H9 (cell line): ENCODE results near the gene PRSS21. TPM values are rescaled to one million over a fixed set of nuclear protein-coding genes. Genes with fewer than 3 reads are reported as not detected.

Experiments used
- DNase-seq: peaks from one replicate; pipeline ENCODE4 v3.0.0-alpha.2; 2017
- H2AFZ ChIP-seq: one replicate; pipeline ENCODE4 v1.6.1; 2013; ENCODE audit warnings: mild to moderate bottlenecking, low read length, control low read depth, moderate library complexity
- H2AK5ac ChIP-seq: 2 replicates; pipeline ENCODE4 v1.6.1; 2013; ENCODE audit warnings: low read length, control low read depth, mixed read lengths; ENCODE audit not compliant: insufficient read length
- H2BK120ac ChIP-seq: one replicate; pipeline ENCODE4 v1.6.1; 2013; ENCODE audit warnings: low read depth, mild to moderate bottlenecking, low read length, control low read depth, inconsistent platforms; ENCODE audit not compliant: poor library complexity, severe bottlenecking
- H2BK12ac ChIP-seq: 2 replicates; pipeline ENCODE4 v1.6.1; 2013; ENCODE audit warnings: low read length, control low read depth, mixed read lengths, low read depth; ENCODE audit not compliant: insufficient read length
- H2BK15ac ChIP-seq: 2 replicates; pipeline ENCODE4 v1.6.1; 2013; ENCODE audit warnings: low read depth, low read length, control low read depth
- H2BK20ac ChIP-seq: one replicate; pipeline ENCODE4 v1.6.1; 2013; ENCODE audit warnings: low read depth, mild to moderate bottlenecking, low read length, control low read depth, inconsistent platforms; ENCODE audit not compliant: poor library complexity, severe bottlenecking
- H2BK5ac ChIP-seq: 2 replicates; pipeline ENCODE4 v1.6.1; 2013; ENCODE audit warnings: low read length, control low read depth, mixed read lengths; ENCODE audit not compliant: insufficient read length
- H3K14ac ChIP-seq: 2 replicates; pipeline ENCODE4 v1.6.1; 2013; ENCODE audit warnings: low read length, control low read depth; ENCODE audit not compliant: insufficient read depth
- H3K18ac ChIP-seq: 2 replicates; pipeline ENCODE4 v1.6.1; 2013; ENCODE audit warnings: low read depth, mild to moderate bottlenecking, mixed read lengths, low read length, control low read depth; ENCODE audit not compliant: insufficient read length
- H3K23ac ChIP-seq: 2 replicates; pipeline ENCODE4 v1.6.1; 2013; ENCODE audit warnings: low read length, control low read depth, mixed read lengths, low read depth; ENCODE audit not compliant: insufficient read length
- H3K23me2 ChIP-seq: 2 replicates; pipeline ENCODE4 v1.6.1; 2013; ENCODE audit warnings: low read depth, mild to moderate bottlenecking, mixed read lengths, low read length, control low read depth; ENCODE audit not compliant: insufficient read length, poor library complexity, severe bottlenecking
- H3K27ac ChIP-seq: 2 replicates; pipeline ENCODE4 v1.5.1; 2013; ENCODE audit warnings: low read length, control low read depth, mixed read lengths, low read depth; ENCODE audit not compliant: insufficient read length
- H3K27me3 ChIP-seq: 2 replicates; pipeline ENCODE4 v1.6.1; 2013; ENCODE audit warnings: low read length, control low read depth, inconsistent platforms; ENCODE audit not compliant: insufficient read depth
- H3K4ac ChIP-seq: 2 replicates; pipeline ENCODE4 v1.6.1; 2013; ENCODE audit warnings: low read depth, mild to moderate bottlenecking, control low read depth, inconsistent platforms, low read length, moderate library complexity
- H3K4me1 ChIP-seq: 2 replicates; pipeline ENCODE4 v1.6.1; 2013; ENCODE audit warnings: low read length, control low read depth, inconsistent platforms; ENCODE audit not compliant: insufficient read depth
- H3K4me2 ChIP-seq: 2 replicates; pipeline ENCODE4 v1.6.1; 2013; ENCODE audit warnings: low read length, control low read depth, mixed read lengths; ENCODE audit not compliant: insufficient read length, insufficient read depth
- H3K56ac ChIP-seq: 2 replicates; pipeline ENCODE4 v1.6.1; 2013; ENCODE audit warnings: low read depth, mild to moderate bottlenecking, mixed read lengths, low read length, control low read depth; ENCODE audit not compliant: insufficient read length
- H3K79me1 ChIP-seq: 2 replicates; pipeline ENCODE4 v1.6.1; 2013; ENCODE audit warnings: low read depth, mild to moderate bottlenecking, moderate library complexity, low read length, control low read depth, inconsistent platforms; ENCODE audit not compliant: insufficient read depth, poor library complexity, severe bottlenecking
- H3K79me2 ChIP-seq: 2 replicates; pipeline ENCODE4 v1.6.1; 2013; ENCODE audit warnings: low read length, control low read depth, inconsistent platforms; ENCODE audit not compliant: insufficient read depth
- H3K9ac ChIP-seq: 2 replicates; pipeline ENCODE4 v1.6.1; 2013; ENCODE audit warnings: low read length, control low read depth, mixed read lengths; ENCODE audit not compliant: insufficient read length; ENCODE audit errors: extremely low read depth
- H3K9me3 ChIP-seq: one replicate; pipeline ENCODE4 v1.6.1; 2013; ENCODE audit warnings: low read depth, low read length, inconsistent platforms; ENCODE audit not compliant: control insufficient read depth
- H3T11ph ChIP-seq: one replicate; pipeline ENCODE4 v1.6.1; 2013; ENCODE audit warnings: mild to moderate bottlenecking, low read length, control low read depth, inconsistent platforms
- H4K20me1 ChIP-seq: one replicate; pipeline ENCODE4 v1.6.1; 2013; ENCODE audit not compliant: control insufficient read depth, insufficient read length, insufficient read depth
- H4K5ac ChIP-seq: 2 replicates; pipeline ENCODE4 v1.6.1; 2013; ENCODE audit warnings: low read depth, mild to moderate bottlenecking, mixed read lengths, low read length, control low read depth; ENCODE audit not compliant: insufficient read length
- H4K8ac ChIP-seq: replicated peaks from 2 replicates; pipeline ENCODE4 v1.6.1; 2013; ENCODE audit warnings: low read length, control low read depth, mixed read lengths, low read depth; ENCODE audit not compliant: insufficient read length
- H4K91ac ChIP-seq: 2 replicates; pipeline ENCODE4 v1.6.1; 2013; ENCODE audit warnings: low read depth, mild to moderate bottlenecking, moderate library complexity, mixed read lengths, low read length, control low read depth; ENCODE audit not compliant: insufficient read length
- H3K27ac Mint-ChIP-seq, 3 experiments: 2 replicates in 2 of 3; 3 replicates in 1 of 3; pipeline ENCODE4 v1.8.0; 2020 to 2021; ENCODE audit warnings: mixed read lengths in 3 of 3, mild to moderate bottlenecking in 1 of 3, moderate library complexity in 1 of 3
- H3K27me3 Mint-ChIP-seq: 2 replicates; pipeline ENCODE4 v1.8.0; 2021; ENCODE audit warnings: low read depth, mild to moderate bottlenecking, moderate library complexity, mixed read lengths
- H3K36me3 Mint-ChIP-seq, 3 experiments: 2 replicates in 2 of 3; 3 replicates in 1 of 3; pipeline ENCODE4 v1.8.0; 2020 to 2021; ENCODE audit warnings: low read depth in 3 of 3, mixed read lengths in 3 of 3; ENCODE audit not compliant: insufficient read depth in 1 of 3
- H3K4me1 Mint-ChIP-seq, 2 experiments: 2 replicates each; pipeline ENCODE4 v1.8.0; 2020; ENCODE audit warnings: mixed read lengths in 2 of 2
- H3K4me3 Mint-ChIP-seq, 2 experiments: 2 replicates in 1 of 2; 3 replicates in 1 of 2; pipeline ENCODE4 v1.8.0; 2020 to 2021; ENCODE audit warnings: mild to moderate bottlenecking in 2 of 2, mixed read lengths in 2 of 2, moderate library complexity in 1 of 2
- H3K9me3 Mint-ChIP-seq, 2 experiments: 2 replicates in 1 of 2; 3 replicates in 1 of 2; pipeline ENCODE4 v1.8.0; 2020; ENCODE audit warnings: mild to moderate bottlenecking in 2 of 2, mixed read lengths in 2 of 2, moderate library complexity in 1 of 2
- CTCF ChIP-seq: fragments of 200-600 bp; sonication (generic); conservative IDR thresholded peaks from 3 replicates; pipeline ENCODE4 v1.8.0; 2021; ENCODE audit warnings: antibody characterized with exemption, mild to moderate bottlenecking
- WGBS: extraction: QIAGEN DNeasy Blood & Tissue Kit; methylation state at CpG from one replicate; pipeline ENCODE4 v1.1.7; 2013; ENCODE audit warnings: missing lambda C conversion rate, low lambda C conversion rate, mixed read lengths; ENCODE audit not compliant: insufficient read length; ENCODE audit errors: extremely low coverage; 5-methylcytosine and 5-hydroxymethylcytosine counted together
- total RNA-seq: library from RNA; stranded (reverse); gene quantifications from 2 replicates; pipeline ENCODE4 v1.2.1, GENCODE V29; 2021

The PRSS21 gene
- total RNA-seq, 1 experiment from 2014 or later, result not detected

GRCh38 chr16:2770057-2770951, 46.7 kb upstream of the PRSS21 start:
- peak overlapping the region; percentile 33 to 92 (median 90); a peak in 5 of 7 replicates for H3K27ac Mint-ChIP-seq
- no peak overlapping the region for H2BK5ac ChIP-seq
- H4K91ac ChIP-seq, result no peak overlapping the region
- peak; percentile 24; the same call in 2 of the 3 replicates for TF ChIP-seq CTCF
- H3K56ac ChIP-seq, result no peak overlapping the region
- peaks cover 10% of the 10 kb centered on the region for H3K79me1 ChIP-seq
- no peak overlapping the region for H3K4ac ChIP-seq
- no peak overlapping the region for H2BK120ac ChIP-seq
- H4K20me1 ChIP-seq, result no peaks in the 10 kb centered on the region
- H3K27me3 ChIP-seq, result no peaks in the 10 kb centered on the region
- H2BK15ac ChIP-seq, result no peak overlapping the region
- peaks cover 10 to 34% of the 10 kb centered on the region in 2 experiments; a peak in 3 of 4 replicates for H3K4me1 Mint-ChIP-seq
- H3K79me2 ChIP-seq, result no peaks in the 10 kb centered on the region; the same call in 1 of the 2 replicates
- no peak overlapping the region for H3K9ac ChIP-seq
- DNase-seq, result no peak
- H3K4me2 ChIP-seq, result no peak overlapping the region
- no peak overlapping the region for H3K23ac ChIP-seq
- peaks cover 63 to 98% (median 95%) of the 10 kb centered on the region in 3 experiments for H3K36me3 Mint-ChIP-seq
- H3K27ac ChIP-seq, result no peak overlapping the region
- no peaks in the 10 kb centered on the region for H3K9me3 ChIP-seq
- H4K5ac ChIP-seq, result no peak overlapping the region
- no peak overlapping the region for H3K14ac ChIP-seq
- no peak overlapping the region for H2AK5ac ChIP-seq
- no CpG with 5 or more reads among the region's 32 CpGs for WGBS
- peaks cover 5 to 9% of the 10 kb centered on the region in 2 experiments; a peak in 4 of 5 replicates for H3K9me3 Mint-ChIP-seq
- peak overlapping the region in 1 of 2 experiments; percentile 35; a peak in 2 of 5 replicates for H3K4me3 Mint-ChIP-seq
- no peak overlapping the region for H2BK20ac ChIP-seq
- no peaks in the 10 kb centered on the region for H3K23me2 ChIP-seq
- H3K4me1 ChIP-seq, result no peaks in the 10 kb centered on the region
- H2AFZ ChIP-seq, result no peak overlapping the region
- H4K8ac ChIP-seq, result no peak overlapping the region
- H3K18ac ChIP-seq, result no peak overlapping the region
- H3K27me3 Mint-ChIP-seq, result peaks cover 4% of the 10 kb centered on the region
- no peak overlapping the region for H2BK12ac ChIP-seq
- H3T11ph ChIP-seq, result no peak overlapping the region
